Stimulated activated CD8-positive, alpha-beta memory T cell treated with anti-CD3 and anti-CD28 coated beads, Interleukin-7, amount 100 ng/mL, for 24 hours (primary cell): ENCODE measurements around the gene AARS1.
A peak's percentile ranks its signal among the peaks of the same experiment; 100 is the strongest.
"Not testable (repeated sequence)": the region's sequence is repeated elsewhere in the genome, so short reads cannot be mapped to it uniquely, and the experiment has no call there.

ENCODE experiments used
- DNase-seq: peaks from one replicate; pipeline ENCODE4 v3.0.0-alpha.2; 2020; ENCODE audit warnings: low read depth

Gene AARS1

DNA sequence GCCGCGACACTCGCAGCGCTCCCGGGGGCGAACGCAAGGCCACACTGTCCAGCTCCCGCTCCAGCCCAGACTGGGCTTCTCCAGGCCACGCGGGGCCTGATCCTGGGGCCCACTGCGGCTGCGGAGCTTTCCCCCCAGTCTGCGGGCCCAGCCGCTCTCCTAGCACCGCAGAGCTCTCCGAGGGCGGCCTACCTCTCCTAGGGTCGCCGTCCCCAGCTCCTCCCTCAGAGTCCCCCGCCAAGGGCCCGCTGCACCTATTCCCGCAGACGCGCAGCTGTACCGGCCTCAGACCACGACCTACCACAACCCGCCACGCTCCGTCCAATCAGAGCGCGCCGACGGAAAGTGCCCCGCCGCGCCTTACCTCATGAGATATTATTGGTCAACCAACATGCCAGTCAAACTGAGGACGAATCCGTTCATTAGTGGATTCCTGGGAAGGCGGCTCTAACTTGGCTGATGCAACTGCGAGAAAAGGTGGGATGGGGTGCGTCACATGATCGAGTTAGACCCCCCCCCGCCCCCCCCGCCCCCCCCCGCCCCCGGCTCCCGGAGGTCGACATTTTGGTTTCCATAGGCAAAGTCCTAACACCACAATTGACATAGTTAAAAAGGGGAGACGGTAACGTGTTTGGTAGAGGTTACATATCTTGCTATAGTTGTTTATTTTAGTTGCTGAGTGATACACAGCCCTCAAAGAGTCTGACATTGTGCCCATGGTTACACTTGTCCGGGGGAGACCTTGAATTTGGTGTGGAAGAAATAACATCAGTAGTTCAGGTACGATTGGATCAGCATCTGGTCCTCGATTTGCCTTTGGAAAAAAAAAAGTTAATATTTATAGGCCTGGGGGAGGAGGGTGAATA is at the start of gene AARS1:
TSS of gene AARS1 (minus strand) at position 278 of the 866 bp plus-strand sequence. CDS start 6,743 bp downstream, outside the sequence.
- DNase-seq, result peak; percentile 84

DNA sequence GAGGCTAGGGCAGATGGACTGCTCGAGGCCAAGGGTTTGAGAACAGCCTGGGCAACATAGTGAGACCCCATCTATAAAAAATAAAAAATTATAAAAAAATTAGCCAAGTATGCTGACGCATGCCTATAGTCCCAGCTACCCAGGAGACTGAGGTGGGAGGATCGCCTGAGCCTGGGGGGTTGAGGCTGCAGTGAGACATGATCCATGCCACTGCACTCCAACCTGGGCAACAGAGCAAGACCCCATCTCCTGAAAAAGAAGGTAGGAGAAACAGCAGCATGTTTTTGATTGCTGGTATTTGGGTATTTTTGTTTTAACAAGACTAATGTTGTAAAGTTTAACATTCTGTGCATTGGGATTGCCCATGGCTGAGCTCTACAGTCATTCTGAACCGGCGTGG is 48.5 kb upstream of the AARS1 start:
- DNase-seq, result no peak

DNA sequence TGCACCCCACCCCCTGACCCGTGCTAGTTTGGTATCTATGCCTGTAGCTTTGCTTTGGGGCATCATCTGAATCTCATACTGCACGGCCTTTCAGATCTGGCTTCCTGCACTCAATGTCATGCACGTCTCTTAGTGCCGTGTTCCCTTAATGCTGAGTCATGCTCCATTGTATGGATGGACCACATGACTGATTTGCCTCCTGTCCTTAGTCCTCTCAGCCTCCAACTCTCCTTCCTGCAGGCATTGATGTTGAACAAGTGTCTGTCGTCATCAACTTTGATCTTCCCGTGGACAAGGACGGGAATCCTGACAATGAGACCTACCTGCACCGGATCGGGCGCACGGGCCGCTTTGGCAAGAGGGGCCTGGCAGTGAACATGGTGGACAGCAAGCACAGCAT is 43.4 kb upstream of the AARS1 start:
- not testable (repeated sequence) for DNase-seq

DNA sequence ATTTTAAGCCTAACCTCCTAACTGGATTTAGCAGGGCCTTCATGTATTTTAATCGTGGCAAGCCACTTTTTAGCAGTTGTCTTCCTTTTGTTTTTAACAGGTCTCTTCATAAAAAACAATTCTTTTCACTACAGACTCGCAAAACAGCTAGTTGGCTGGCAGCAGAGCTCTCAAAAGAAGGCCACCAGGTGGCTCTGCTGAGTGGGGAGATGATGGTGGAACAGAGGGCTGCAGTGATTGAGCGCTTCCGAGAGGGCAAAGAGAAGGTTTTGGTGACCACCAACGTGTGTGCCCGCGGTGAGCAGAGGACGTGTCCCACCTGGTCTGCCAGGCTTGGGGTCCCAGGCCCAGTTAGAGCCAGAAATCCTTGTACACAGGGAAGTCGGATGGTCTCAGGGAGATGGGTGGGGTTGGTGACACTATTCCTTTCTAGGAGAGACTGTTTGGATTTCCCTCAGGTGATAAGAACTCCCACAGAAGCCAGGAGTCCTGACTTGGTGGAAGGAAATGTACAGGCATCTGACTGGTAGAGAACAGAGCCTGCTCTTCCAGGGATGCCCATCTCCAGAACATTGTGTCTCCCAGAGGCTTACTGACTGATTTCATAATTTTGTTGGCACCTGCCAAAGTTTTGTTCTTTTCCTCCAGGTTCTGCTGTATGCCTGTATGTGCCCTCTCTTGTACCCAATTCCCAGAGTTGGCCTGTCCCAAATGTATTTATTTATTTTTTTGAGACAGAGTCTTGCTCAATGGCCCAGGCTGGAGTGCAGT is 42.5 kb upstream of the AARS1 start:
- DNase-seq, result no peak

DNA sequence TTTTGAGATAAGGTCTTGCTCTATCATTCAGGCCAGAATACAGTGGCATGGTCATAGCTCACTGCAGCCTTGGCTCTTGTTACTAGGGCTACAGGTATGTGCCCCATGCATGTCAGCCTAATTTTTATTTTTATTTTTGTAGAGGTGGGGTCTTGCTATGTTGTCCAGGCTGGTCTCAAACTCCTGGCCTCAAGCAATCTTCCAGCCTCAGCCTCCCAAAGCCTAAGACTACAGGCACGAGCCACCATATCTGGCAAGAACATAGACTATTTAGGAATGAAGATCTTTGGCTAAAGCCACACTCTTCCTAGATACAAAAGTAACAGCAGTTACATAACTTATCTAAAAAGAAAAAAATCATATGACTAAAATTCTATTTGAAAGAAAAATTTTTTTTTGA is 41.8 kb upstream of the AARS1 start:
- DNase-seq, result no peak

DNA sequence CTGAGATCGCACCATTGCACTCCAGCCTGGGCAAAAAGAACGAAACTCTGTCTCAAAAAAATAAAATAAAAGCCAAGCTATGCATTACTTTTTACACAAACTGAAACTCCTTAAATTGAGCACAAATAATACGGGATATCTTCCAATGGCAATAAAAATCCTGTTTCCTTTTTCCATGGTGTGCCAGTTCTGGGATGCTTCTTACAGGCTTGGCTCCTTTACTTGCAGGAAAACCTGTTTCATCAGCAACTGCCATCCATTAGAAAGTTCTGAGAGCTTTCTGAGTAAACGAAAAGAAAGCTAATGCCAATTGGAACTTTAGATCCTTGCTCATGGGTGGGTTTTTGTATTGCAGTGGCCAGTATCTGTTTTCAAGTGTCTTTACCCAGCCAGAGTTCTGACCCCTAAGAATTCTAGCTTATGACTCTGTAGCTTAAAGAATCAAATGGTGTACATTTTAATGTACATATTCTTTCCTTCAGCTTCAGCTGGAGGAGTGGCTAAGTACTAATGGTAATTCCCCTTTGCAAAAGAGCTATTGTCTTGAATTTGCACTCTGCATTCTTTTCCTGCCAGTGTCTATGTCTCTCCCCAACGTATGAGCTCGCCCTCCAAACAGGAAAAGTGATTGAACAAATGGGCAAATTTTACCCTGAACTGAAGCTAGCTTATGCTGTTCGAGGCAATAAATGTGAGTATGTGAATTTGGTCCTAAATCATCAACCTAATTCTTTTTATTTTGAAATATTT is 35.9 kb upstream of the AARS1 start:
- no peak for DNase-seq

DNA sequence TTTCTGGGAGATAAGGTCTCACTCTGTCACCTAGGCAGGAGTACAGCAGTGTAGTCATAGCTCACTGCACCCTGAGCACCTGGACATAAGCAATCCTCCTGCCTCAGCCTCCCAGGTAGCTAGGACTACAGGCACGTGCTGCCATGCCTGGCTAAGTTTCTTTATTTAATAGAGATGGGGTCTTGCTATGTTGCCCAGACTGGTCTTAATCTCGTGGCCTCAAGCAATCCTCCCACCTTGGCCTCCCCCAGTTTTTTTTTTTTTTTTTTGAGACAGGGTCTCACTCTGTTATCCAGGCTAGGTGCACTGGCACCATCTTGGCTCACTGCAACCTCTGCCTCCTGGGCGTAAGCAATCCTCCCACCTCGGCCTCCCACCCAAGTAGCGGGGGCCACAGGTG is 30.8 kb upstream of the AARS1 start:
- DNase-seq, result no peak

DNA sequence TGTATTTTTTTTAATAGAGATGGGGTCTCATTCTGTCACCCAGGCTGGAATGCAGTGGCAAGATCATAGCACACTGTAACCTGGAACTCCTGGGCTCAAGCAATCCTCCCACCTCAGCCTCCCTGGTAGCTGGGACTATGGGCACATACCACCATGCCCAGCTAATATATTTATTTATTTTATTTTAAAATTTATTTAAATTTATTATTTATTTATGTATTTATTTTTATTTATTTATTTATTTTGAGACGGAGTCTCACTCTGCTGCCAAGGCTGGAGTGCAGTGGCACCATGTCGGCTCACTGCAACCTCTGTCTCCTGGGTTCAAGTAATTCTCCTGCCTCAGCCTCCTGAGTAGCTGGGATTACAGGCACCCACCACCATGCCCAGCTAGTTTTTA is 18.4 kb upstream of the AARS1 start:
- not testable (repeated sequence) for DNase-seq

DNA sequence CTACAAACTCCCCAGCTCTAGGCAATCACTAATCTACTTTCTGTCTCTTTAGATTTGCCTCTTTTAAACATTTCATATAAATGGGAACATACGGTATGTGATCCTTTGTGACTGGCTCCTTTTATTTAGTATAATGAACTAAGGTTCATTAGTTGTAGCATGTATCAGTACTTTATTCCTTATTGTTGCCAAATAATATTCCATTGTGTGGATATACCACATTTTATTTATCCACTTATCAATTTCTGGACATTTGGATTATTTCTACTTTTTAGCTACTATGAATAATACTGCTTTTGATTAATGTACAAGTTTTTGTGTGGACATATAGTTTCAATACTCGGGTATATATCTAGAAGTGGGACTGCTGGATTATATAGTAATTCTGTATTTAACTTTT is 17.6 kb upstream of the AARS1 start:
- DNase-seq, result no peak

DNA sequence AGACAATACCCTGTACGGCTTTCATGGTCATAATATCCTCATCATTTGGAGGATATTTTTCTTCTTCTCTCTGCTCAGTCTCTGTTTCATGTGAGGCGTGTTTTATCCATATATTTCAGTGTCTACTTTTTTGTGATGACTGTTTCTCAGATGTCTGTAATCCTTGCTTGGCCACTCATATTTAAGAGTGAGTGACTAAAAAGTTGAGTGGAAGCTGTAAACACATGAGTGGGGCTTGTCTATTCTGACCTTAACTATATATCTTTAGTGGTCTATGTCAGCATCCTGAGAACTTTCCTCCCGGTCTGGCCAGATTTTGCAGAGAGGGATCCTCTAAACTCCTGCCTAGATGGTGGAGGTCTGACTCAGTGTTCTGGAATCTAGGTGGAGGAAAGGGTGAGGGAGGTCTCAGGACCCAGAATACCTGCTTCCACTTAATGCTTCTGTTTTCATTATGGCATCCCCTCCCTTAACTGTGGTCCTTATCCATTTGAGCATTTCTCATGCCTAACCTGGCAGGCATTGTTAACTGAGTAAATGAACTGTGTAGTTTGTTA is 15.7 kb upstream of the AARS1 start:
- no peak for DNase-seq

DNA sequence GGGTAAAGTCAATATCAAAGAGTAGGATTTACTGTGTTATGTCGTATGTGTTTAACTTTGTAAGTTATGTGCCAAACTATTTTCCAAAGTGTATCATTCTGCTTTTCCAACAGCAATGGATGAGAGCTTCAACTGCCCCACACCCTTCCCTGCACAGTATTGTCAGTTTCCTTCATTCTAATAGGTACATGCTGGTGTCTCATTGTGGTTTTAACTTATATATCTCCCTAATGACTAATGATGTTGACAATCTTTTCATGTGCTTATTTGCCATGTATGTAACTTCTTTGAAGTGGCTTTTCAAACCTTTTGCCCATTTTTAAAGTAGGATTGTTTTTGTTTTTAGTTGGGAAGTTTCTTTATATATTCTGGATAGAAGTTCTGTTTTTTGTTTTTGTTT is 13.4 kb upstream of the AARS1 start:
- no peak for DNase-seq

DNA sequence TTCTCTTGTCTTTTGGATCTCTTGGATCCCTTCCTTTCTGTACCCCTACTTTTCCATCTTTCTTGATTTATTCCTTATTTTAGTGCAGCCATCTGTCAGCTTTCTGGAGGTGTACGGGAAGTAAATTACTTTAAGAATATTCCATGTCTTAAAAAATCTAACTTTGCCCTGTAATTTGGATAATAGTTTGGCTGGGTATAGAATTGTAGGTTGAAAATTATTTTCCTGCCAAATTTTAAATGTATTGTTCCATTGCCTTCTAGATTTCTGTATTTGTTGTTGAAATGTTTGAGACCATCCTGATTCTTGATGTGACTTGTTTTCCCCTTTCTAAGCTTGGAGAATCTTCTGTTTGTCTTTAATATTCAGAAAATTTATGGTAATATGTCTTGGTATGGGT is 11.8 kb upstream of the AARS1 start:
- DNase-seq, result no peak

DNA sequence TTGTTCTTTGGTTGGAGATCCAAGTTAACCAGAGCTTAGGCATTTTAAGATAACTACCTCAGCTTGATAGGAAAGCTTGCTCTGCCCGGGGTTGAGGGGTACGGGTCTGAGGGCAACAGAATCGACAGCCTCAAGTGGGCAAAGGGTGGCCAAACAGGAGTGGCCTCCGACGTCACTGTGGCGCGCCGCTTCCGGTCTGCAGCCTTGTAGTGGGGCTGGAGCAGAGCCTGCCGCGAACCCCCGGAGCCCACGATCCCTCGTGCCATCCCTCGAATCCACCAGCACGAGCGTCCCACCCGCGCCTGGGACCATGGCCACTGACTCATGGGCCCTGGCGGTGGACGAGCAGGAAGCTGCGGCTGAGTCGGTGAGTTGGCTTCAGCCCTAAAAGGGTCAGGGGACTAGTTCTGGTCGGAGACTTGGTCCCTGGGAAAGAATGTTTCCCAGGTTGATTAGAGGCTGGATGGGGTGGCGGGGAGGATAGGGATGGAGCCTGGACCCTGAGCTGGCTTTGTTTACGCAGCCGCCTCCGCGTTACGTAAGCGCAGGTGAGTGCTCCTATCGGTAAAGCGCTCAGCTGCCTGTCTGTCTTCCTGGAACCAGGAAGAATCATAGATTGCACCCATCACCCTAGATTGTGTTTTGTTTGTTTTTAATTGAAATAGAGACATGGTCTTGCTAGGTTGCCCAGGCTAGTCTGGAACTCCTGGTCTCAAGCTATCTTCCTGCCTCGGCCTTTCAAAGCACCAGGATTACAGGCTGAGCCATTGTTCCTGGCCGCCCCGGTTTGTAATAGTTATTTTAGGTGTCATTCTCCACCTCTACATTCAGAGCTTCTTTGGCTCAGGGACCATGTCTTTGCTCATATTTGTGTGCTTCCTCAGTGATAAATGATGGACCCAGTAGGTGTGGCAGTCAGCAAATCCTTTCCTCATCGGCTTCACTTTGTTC is 10.0 kb upstream of the AARS1 start, which contains the start of gene DDX19B:
TSS of gene DDX19B (plus strand) at position 199 of the 951 bp plus-strand sequence. CDS start at position 311, 112 bp downstream.
- DNase-seq, result peak; percentile 34

DNA sequence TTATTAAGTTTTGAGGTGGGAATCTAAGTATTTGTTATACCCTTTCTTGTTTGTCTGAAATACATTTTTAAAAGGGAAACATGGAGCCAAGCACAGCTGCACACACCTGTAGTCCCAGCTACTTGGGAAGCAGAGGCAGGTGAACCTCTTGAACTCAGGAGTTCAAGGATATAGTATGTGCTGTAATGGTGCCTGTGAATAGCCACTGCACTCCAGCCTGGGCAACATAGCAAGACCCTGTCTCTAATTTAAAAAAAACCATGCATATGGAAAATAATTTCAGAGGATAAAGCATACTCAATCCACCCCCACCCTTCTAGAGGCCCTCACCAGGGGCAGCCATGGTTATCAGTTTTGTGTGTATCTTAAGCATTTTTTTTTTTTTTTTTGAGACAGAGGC is 6.3 kb upstream of the AARS1 start:
- no peak for DNase-seq

DNA sequence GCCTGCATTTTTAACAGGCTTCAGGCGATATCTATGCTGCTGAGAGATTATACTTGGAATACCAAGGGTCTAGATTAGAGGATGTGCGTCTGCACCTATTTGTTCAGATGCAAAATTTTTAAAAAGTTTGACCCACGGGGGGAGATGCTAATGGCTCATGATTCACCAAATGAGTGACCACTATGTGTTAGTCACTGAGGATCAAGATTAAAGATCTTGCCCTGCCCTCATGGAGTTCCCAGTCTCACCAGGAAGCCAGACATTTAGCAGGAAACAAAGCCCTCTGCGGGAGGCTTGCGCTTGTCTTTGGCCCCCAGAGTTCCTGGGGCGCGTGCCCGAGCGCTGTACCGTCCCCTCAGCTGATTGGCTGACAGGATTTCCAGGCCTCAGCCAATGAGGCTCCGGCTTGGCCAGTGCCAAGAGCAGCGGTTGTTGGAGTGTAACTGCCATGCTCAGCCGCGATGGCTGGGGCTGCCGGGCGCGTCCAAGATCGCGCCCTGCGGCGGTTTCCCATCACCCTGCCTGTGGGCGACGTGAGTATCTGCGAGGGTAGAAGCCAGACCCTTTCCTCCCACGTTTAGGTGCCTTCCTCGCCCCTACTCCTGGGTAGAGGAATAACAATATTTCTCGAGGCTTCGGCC is 5.2 kb upstream of the AARS1 start:
- no peak for DNase-seq

DNA sequence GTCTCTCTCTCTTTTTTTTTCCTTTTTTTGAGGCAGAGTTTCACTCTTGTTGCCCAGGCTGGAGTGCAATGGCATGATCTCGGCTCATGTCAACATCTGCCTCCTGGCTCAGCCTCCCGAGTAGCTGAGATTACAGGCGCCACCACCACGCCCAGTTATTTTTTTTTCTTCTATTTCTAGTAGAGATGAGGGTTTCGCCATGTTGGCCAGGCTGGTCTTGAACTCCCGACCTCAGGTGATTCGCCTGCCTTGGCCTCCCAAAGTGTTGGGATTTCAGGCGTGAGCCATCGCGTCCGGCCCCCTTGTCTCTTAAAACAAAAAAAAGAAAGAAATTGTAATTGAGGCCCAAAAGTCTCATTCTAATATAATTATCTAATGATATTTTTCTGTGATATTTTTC is 2.8 kb upstream of the AARS1 start:
- not testable (repeated sequence) for DNase-seq

DNA sequence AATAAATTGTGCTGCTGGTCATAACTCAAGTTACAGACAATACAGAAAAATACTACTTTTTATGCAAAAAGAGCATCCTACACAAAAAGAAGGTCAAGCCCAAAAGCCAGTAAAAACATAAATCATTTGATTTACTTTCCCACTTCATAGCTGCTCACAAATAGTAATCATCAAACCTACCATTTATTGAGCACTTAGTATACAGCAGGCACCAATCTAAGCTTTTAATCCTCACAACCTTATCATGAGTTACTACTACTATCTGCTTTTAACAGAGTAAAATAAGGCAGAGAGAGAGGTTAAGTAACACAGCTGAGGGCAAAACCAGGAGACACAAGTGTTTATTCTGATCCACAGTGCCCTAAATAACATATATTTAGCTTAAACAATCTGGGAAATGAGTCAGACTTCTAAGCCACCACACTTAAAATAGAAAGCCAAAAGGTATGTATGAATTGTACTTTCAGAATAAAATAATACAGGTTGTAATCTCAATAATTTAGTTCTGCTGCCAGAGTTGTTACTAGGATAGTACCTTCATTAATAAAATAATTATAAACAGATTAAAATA is 1.7 kb upstream of the AARS1 start:
- DNase-seq, result no peak

DNA sequence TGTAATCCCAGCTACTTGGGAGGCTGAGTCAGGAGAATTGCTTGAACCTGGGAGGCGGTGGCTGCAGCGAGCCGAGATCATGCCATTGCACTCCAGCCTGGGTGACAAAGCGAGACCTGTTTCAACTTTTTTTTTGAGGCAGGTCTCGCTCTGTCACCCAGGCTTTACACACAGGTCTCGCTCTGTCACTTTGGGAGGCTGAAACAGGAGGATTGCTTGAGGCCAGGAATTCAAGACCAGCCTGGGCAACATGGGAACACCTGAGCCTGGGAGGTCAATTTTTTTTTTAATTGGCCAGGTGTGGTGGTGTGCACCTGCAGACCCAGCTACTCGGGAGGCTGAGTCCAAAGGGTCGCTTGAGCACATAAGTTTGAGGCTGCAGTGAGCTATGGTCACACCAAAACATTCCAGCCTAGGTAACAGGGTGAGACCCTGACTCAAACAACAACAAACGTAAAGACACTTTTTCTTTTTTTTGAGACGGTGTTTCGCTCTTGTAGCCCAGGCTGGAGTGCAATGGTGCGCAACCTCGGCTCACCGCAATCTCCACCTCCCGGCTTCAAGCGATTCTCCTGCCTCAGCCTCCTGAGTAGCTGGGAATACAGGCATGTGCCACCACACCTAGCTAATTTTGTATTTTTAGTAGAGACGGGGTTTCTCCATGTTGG is 1.9 kb downstream of the AARS1 start:
- DNase-seq, result not testable (repeated sequence)

DNA sequence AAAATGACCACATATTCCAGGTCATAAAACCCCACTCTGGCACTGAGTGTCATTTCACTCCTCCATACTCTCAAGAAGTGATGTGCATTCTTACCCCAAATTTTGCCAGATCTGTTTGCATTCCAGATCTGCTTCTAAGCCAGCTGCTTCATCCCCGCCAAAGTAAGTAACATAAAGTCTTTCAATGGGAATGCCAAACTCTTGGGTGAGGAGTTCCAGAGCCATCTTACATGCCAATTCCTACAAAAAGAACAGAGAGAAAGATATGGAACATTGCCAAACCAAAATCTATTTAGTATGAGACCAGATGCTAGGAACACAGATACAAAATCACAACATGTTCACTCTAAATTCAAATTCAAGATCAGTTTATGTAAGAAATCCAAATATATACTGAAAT is 12.9 kb downstream of the AARS1 start:
- no peak for DNase-seq

DNA sequence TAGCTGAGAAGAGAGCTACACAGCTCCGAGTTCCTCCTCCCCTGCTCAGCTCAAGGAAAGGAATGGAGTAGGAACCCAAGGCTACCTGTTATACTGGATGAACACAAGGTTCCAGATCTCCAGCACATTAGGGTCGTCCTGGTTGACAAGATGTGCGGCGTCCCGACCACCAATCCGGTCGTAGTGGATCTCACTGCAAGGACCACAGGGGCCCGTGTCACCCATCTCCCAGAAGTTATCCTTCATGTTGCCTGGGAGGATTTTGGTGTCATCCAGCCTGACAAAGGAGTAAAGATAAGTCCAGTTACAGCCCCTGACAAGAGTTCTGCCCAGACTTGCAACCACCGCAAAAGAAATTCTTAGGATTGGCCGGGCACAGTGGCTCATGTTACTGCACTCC is 17.6 kb downstream of the AARS1 start:
- DNase-seq, result no peak
